Gastrocnemius medialis (tissue), 4 donors: ENCODE data around the gene ZNF292. TPM values are rescaled to one million over a fixed set of nuclear protein-coding genes. Genes with fewer than 3 reads are reported as not detected.

Experiments used
- ATAC-seq, 2 donors: fragments of 150-250 bp; one replicate each; pipeline ENCODE4 v1.9.1; 2016
- DNase-seq, 2 donors: peaks; one replicate each; pipeline ENCODE4 v3.0.0-alpha.2; 2019
- H3K27ac ChIP-seq, 4 donors: fragments of 200-600 bp; sonication (generic); 1 replicate in 1 of 4; 2 replicates in 3 of 4; pipeline ENCODE4 v1.5.1; 2016 to 2018; ENCODE audit warnings: mild to moderate bottlenecking in 2 of 4, moderate library complexity in 1 of 4
- H3K27me3 ChIP-seq, 3 donors: fragments of 200-600 bp; sonication (generic) in 2 of 3; 1 replicate in 1 of 3; 2 replicates in 2 of 3; pipeline versions ENCODE4 v1.5.1 to v1.6.0; 2016 to 2019; ENCODE audit warnings: mild to moderate bottlenecking in 1 of 3, moderate library complexity in 1 of 3
- H3K36me3 ChIP-seq, 2 donors: fragments of 200-600 bp; sonication (generic) in 1 of 2; one replicate each; pipeline ENCODE4 v1.5.1; 2017 to 2018
- H3K4me1 ChIP-seq, 2 donors: fragments of 200-600 bp; sonication (generic) in 1 of 2; one replicate each; pipeline ENCODE4 v1.5.1; 2016 to 2017; ENCODE audit warnings: mild to moderate bottlenecking in 2 of 2
- H3K4me3 ChIP-seq, 4 donors: fragments of 200-600 bp; sonication (generic) in 3 of 4; 1 replicate in 1 of 4; 2 replicates in 3 of 4; pipeline ENCODE4 v1.5.1; 2016 to 2019; ENCODE audit warnings: mild to moderate bottlenecking in 2 of 4
- H3K9me3 ChIP-seq, 3 donors: fragments of 200-600 bp; sonication (generic) in 2 of 3; 1 replicate in 1 of 3; 2 replicates in 2 of 3; pipeline ENCODE4 v1.5.1; 2016 to 2019
- CTCF ChIP-seq, 5 experiments: fragments of 450-650 bp in 3 of 5; fragments of 200-600 bp in 2 of 5; sonication (generic) in 2 of 5; IDR thresholded peaks in 4 of 5; conservative IDR thresholded peaks in 1 of 5; 1 replicate in 4 of 5; 2 replicates in 1 of 5; pipeline ENCODE4 v1.5.1; 2016 to 2019; ENCODE audit warnings: antibody characterized with exemption in 5 of 5, mild to moderate bottlenecking in 3 of 5, moderate library complexity in 3 of 5
- POLR2A ChIP-seq, 2 donors: fragments of 450-650 bp; IDR thresholded peaks; one replicate each; pipeline ENCODE4 v1.6.1; 2017; ENCODE audit warnings: antibody characterized with exemption in 2 of 2, mild to moderate bottlenecking in 2 of 2, moderate library complexity in 2 of 2
- in situ Hi-C, 4 donors: fragments of 200-750 bp; cut with MboI; loops; one replicate each; pipeline versions ENCODE4 v1.15.0 to v1.8.0; 2017; ENCODE audit warnings: low sequenced_read_pairs in 4 of 4
- intact Hi-C: fragments of 100-400 bp; cut with DNase I; formaldehyde crosslinking; loops from one replicate; pipeline ENCODE4 v1.15.1; 2023; ENCODE audit warnings: low total_unique reads
- total RNA-seq, 4 donors: library from RNA; depleted of rRNA; stranded (reverse); fragments of >200 nt; gene quantifications; one replicate each; pipeline versions ENCODE4 v1.1.0 to v1.2.3, GENCODE V29; 2016

ZNF292 gene
- total RNA-seq, 4 donors from 2014 or later: 10.7 to 21.7 (median 11.5) TPM

- TF ChIP-seq POLR2A (IDR thresholded peaks at IDR 0.05): no peak
- no peak for TF ChIP-seq CTCF (IDR thresholded peaks at IDR 0.05 in 4 of 5, conservative IDR thresholded peaks at IDR 0.05 in 1 of 5)
- Histone ChIP-seq H3K27me3 (no peaks in the 10 kb centered on the region), H3K9me3 (no peaks in the 10 kb centered on the region), H3K4me3 (no peak overlapping the region), H3K27ac (no peak overlapping the region), H3K36me3 (peaks cover 5 to 44% of the 10 kb centered on the region in 2 donors), H3K4me1 (no peaks in the 10 kb centered on the region)
- ATAC-seq (no peak), DNase-seq (no peak)
- in situ Hi-C loops: no loop called here
- intact Hi-C loops: no loop called here
Measured at GRCh38 chr6:87257565-87257964, 102.2 kb downstream of the ZNF292 start.

GRCh38 chr6:87257975-87258374, 102.6 kb downstream of the ZNF292 start:
- no peaks in the 10 kb centered on the region for H3K9me3 ChIP-seq
- no peaks in the 10 kb centered on the region for H3K4me1 ChIP-seq
- H3K4me3 ChIP-seq: no peak overlapping the region
- peaks cover 5 to 44% of the 10 kb centered on the region in 2 donors for H3K36me3 ChIP-seq
- intact Hi-C loops (no loop called here), in situ Hi-C loops (no loop called here)
- DNase-seq (no peak), ATAC-seq (no peak)
- no peaks in the 10 kb centered on the region for H3K27me3 ChIP-seq
- TF ChIP-seq CTCF (IDR thresholded peaks at IDR 0.05 in 4 of 5, conservative IDR thresholded peaks at IDR 0.05 in 1 of 5) (no peak), POLR2A (IDR thresholded peaks at IDR 0.05) (no peak)
- H3K27ac ChIP-seq: no peak overlapping the region

GRCh38 chr6:87259791-87260190, 104.4 kb downstream of the ZNF292 start:
- intact Hi-C loops (no loop called here), in situ Hi-C loops (no loop called here)
- H3K27ac ChIP-seq: no peak overlapping the region
- peaks cover 3 to 34% of the 10 kb centered on the region in 2 donors for H3K36me3 ChIP-seq
- H3K27me3 ChIP-seq: no peaks in the 10 kb centered on the region
- ATAC-seq: no peak
- no peaks in the 10 kb centered on the region for H3K9me3 ChIP-seq
- TF ChIP-seq CTCF (IDR thresholded peaks at IDR 0.05 in 4 of 5, conservative IDR thresholded peaks at IDR 0.05 in 1 of 5): no peak
- no peak for TF ChIP-seq POLR2A (IDR thresholded peaks at IDR 0.05)
- no peak overlapping the region for H3K4me3 ChIP-seq
- DNase-seq: no peak
- no peaks in the 10 kb centered on the region for H3K4me1 ChIP-seq

- TF ChIP-seq POLR2A (IDR thresholded peaks at IDR 0.05) (no peak), CTCF (IDR thresholded peaks at IDR 0.05 in 4 of 5, conservative IDR thresholded peaks at IDR 0.05 in 1 of 5) (no peak)
- Histone ChIP-seq H3K4me1 (no peaks in the 10 kb centered on the region), H3K36me3 (peaks cover 0 to 17% of the 10 kb centered on the region in 2 donors), H3K9me3 (no peaks in the 10 kb centered on the region), H3K4me3 (no peak overlapping the region), H3K27ac (no peak overlapping the region), H3K27me3 (no peaks in the 10 kb centered on the region)
- in situ Hi-C loops (no loop called here), intact Hi-C loops (no loop called here)
- ATAC-seq: no peak
- no peak for DNase-seq
Measured at GRCh38 chr6:87261534-87261933, 106.2 kb downstream of the ZNF292 start.

- TF ChIP-seq CTCF (IDR thresholded peaks at IDR 0.05 in 4 of 5, conservative IDR thresholded peaks at IDR 0.05 in 1 of 5) (no peak), POLR2A (IDR thresholded peaks at IDR 0.05) (no peak)
- ATAC-seq (no peak), DNase-seq (no peak)
- in situ Hi-C loops: no loop called here
- no peaks in the 10 kb centered on the region for H3K27me3 ChIP-seq
- no peak overlapping the region for H3K27ac ChIP-seq
- no peaks in the 10 kb centered on the region for H3K4me1 ChIP-seq
- no peaks in the 10 kb centered on the region for H3K36me3 ChIP-seq
- no peak overlapping the region for H3K4me3 ChIP-seq
- H3K9me3 ChIP-seq: no peaks in the 10 kb centered on the region
- intact Hi-C loops: no loop called here
Measured at GRCh38 chr6:87264481-87264880, 109.1 kb downstream of the ZNF292 start.
